ENCODE measurements around the gene MILR1. TPM values are rescaled to one million over a fixed set of nuclear protein-coding genes. Genes with fewer than 3 reads are reported as not detected.
"Not testable (repeated sequence)": the region's sequence is repeated elsewhere in the genome, so short reads cannot be mapped to it uniquely, and the experiment has no call there.

Gene MILR1
- total and polyA plus RNA-seq, 2 donors from 2014 or later, result 2.2 to 17.8 TPM

DNA sequence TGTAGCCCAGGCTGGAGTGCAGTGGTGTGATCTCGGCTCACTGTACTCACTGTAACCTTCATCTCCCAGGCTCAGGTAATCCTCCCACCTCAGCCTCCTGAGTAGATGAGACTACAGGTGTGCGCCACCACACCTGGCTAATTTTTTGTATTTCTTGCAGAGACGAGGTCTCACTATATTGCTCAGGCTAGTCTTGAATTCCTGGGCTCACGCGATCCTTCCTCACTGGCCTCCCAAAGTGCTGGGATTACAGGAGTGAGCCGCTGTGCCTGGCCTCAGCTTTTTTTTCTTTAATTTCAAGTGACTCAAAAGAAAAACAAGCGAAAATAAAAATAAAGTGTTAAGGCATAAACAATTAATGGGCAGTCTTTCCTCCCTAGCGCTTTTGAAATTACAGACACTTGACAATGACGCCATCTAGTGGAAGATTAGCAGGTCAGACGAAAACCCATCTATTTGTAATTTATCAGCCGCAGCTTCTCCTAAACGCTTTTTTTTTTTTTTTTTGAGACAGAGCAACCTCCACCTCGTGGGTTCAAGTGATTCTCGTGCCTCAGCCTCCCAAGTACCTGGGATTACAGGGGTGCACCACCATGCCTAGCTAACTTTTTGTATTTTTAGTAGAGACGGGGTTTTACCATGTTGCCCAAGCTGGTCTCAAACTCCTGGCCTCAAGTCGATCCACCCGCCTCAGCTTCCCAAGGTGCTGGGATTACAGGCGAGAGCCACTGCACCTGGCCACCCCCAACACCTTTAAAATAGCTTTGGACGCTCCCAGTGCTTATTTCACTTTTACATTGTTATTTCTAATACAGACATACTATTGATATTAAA lies 30.2 kb upstream of the MILR1 start:
- no peak overlapping the region for H3K4me3 ChIP-seq (ENCODE audit: low read length in 3 of 3)
- H3K4me1 ChIP-seq (ENCODE audit: control insufficient read depth in 2 of 3, insufficient read depth in 2 of 3, low read depth in 1 of 3, low read length in 3 of 3), result no peaks in the 10 kb centered on the region
- H3K36me3 ChIP-seq (ENCODE audit: control insufficient read depth in 2 of 3, insufficient read depth in 3 of 3, low read length in 3 of 3), result no peaks in the 10 kb centered on the region
- H3K27ac ChIP-seq (ENCODE audit: low read depth in 2 of 2, low read length in 2 of 2), result no peak overlapping the region
- FAIRE-seq, result no peak
- TF ChIP-seq, protein P1, sequence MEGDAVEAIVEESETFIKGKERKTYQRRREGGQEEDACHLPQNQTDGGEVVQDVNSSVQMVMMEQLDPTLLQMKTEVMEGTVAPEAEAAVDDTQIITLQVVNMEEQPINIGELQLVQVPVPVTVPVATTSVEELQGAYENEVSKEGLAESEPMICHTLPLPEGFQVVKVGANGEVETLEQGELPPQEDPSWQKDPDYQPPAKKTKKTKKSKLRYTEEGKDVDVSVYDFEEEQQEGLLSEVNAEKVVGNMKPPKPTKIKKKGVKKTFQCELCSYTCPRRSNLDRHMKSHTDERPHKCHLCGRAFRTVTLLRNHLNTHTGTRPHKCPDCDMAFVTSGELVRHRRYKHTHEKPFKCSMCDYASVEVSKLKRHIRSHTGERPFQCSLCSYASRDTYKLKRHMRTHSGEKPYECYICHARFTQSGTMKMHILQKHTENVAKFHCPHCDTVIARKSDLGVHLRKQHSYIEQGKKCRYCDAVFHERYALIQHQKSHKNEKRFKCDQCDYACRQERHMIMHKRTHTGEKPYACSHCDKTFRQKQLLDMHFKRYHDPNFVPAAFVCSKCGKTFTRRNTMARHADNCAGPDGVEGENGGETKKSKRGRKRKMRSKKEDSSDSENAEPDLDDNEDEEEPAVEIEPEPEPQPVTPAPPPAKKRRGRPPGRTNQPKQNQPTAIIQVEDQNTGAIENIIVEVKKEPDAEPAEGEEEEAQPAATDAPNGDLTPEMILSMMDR (IDR thresholded peaks at IDR 0.05; ENCODE audit: borderline replicate concordance, extremely low read depth, insufficient read depth), result peak; percentile 69
- H3K27me3 ChIP-seq (ENCODE audit: control insufficient read depth, insufficient read depth, low read length), result no peaks in the 10 kb centered on the region
- intact Hi-C loops (cut with DNase I), result no loop called here
- H3K9ac ChIP-seq (ENCODE audit: low read length in 3 of 3), result no peak overlapping the region
- DNase-seq, result peak in 2 of 5 donors; percentile 78 to 91
- no peaks in the 10 kb centered on the region for H3K9me3 ChIP-seq (ENCODE audit: control insufficient read depth in 2 of 3, insufficient read depth in 1 of 3, low read length in 3 of 3)

DNA sequence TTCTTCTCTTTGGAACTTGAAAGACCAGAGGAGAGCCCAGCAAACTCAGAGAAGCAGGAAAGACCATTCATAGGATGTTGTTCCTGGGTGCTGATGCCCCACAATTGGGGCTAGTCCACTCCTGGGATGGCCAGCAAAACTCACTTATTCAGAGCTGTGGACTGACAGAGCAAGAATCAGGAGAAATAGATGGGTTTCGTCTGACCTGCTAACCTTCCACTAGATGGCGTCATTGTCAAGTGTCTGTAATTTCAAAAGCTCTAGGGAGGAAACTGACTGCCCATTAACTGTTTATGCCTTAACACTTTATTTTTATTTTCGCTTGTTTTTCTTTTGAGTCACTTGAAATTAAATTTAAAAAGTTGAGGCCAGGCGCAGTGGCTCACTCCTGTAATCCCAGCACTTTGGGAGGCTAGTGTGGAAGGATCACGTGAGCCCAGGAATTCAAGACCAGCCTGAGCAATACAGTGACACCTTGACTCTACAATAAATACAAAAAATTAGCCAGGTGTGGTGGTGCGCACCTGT lies 28.7 kb upstream of the MILR1 start:
- Histone ChIP-seq H3K4me1 (ENCODE audit: control insufficient read depth in 2 of 3, insufficient read depth in 2 of 3, low read depth in 1 of 3, low read length in 3 of 3) (no peaks in the 10 kb centered on the region), H3K4me3 (ENCODE audit: low read length in 3 of 3) (no peak overlapping the region), H3K36me3 (ENCODE audit: control insufficient read depth in 2 of 3, insufficient read depth in 3 of 3, low read length in 3 of 3) (no peaks in the 10 kb centered on the region), H3K27ac (ENCODE audit: low read depth in 2 of 2, low read length in 2 of 2) (no peak overlapping the region), H3K9me3 (ENCODE audit: control insufficient read depth in 2 of 3, insufficient read depth in 1 of 3, low read length in 3 of 3) (no peaks in the 10 kb centered on the region), H3K9ac (ENCODE audit: low read length in 3 of 3) (no peak overlapping the region), H3K27me3 (ENCODE audit: control insufficient read depth, insufficient read depth, low read length) (no peaks in the 10 kb centered on the region)
- FAIRE-seq (no peak), DNase-seq (peak in 3 of 5 donors; percentile 20 to 92 (median 85))
- TF ChIP-seq, protein P1 (IDR thresholded peaks at IDR 0.05; ENCODE audit: borderline replicate concordance, extremely low read depth, insufficient read depth), result peak; percentile 76
- intact Hi-C loops (cut with DNase I), result loop anchor here (10.0 kb wide), 1 partner anchor 75 kb away; the partner anchor contains the start of gene POLG2

DNA sequence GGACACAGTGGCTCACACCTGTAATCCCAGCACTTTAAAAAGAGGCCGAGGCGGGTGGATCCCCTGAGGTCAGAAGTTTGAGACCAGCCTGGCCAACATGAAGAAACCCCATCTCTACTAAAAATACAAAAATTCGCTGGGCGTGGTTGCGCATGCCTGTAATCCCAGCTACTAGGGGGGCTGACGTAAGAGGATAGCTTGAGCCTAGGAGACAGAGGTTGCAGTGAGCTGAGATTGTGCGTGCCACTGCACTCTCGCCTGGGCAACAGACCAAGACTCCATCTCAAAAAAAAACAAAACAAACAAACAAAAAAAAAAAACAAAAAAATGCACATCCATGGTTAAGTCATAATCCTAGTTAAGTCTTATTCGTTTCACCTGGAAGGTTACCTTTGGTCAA lies 26.8 kb upstream of the MILR1 start:
- intact Hi-C loops (cut with DNase I), result loop anchor here (10.0 kb wide), 1 partner anchor 73 kb away; the partner anchor contains the start of gene POLG2

DNA sequence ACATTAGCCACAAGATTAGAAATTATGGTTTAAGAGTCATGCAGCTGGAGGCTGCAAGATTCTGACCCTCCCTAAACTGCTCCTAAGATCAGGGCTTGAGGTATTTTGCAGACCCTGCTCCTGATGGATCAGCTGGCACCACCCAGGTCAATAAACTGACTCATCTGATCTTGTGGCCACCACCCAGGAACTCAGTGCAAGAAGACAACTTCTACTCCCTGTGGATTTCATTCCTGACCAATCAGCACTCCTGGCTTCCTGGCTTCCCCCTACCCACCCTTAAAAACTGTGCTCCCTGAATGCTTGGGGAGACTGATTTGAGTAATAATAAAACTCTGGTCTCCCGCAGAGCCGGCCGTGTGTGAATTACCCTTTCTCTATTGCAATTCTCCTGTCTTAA lies 25.0 kb upstream of the MILR1 start:
- H3K4me3 ChIP-seq (ENCODE audit: low read length in 3 of 3), result no peak overlapping the region
- FAIRE-seq (no peak), DNase-seq (no peak)
- intact Hi-C loops (cut with DNase I), result loop anchor here (10.0 kb wide), 1 partner anchor 71 kb away; the partner anchor contains the start of gene POLG2
- no peak overlapping the region for H3K27ac ChIP-seq (ENCODE audit: low read depth in 2 of 2, low read length in 2 of 2)
- H3K9me3 ChIP-seq (ENCODE audit: control insufficient read depth in 2 of 3, insufficient read depth in 1 of 3, low read length in 3 of 3), result no peaks in the 10 kb centered on the region
- no peaks in the 10 kb centered on the region for H3K27me3 ChIP-seq (ENCODE audit: control insufficient read depth, insufficient read depth, low read length)
- no peaks in the 10 kb centered on the region for H3K4me1 ChIP-seq (ENCODE audit: control insufficient read depth in 2 of 3, insufficient read depth in 2 of 3, low read depth in 1 of 3, low read length in 3 of 3)
- no peak overlapping the region for H3K9ac ChIP-seq (ENCODE audit: low read length in 3 of 3)
- TF ChIP-seq, protein P1 (IDR thresholded peaks at IDR 0.05; ENCODE audit: borderline replicate concordance, extremely low read depth, insufficient read depth), result no peak
- no peaks in the 10 kb centered on the region for H3K36me3 ChIP-seq (ENCODE audit: control insufficient read depth in 2 of 3, insufficient read depth in 3 of 3, low read length in 3 of 3)

More for the DNA sequence above, 26.8 kb upstream of the MILR1 start:
- H3K36me3 ChIP-seq (ENCODE audit: control insufficient read depth in 2 of 3, insufficient read depth in 3 of 3, low read length in 3 of 3); H3K4me1 ChIP-seq (ENCODE audit: control insufficient read depth in 2 of 3, insufficient read depth in 2 of 3, low read depth in 1 of 3, low read length in 3 of 3); H3K9ac ChIP-seq (ENCODE audit: low read length in 3 of 3); DNase-seq; FAIRE-seq; H3K27ac ChIP-seq (ENCODE audit: low read depth in 2 of 2, low read length in 2 of 2); H3K27me3 ChIP-seq (ENCODE audit: control insufficient read depth, insufficient read depth, low read length); H3K9me3 ChIP-seq (ENCODE audit: control insufficient read depth in 2 of 3, insufficient read depth in 1 of 3, low read length in 3 of 3); H3K4me3 ChIP-seq (ENCODE audit: low read length in 3 of 3): not testable (repeated sequence)

Measured in kidney (tissue), 14 donors.